GM12878 (cell line): ENCODE measurements around the gene PSPC1. TPM values are rescaled to one million over a fixed set of nuclear protein-coding genes. Genes with fewer than 3 reads are reported as not detected.
A peak's percentile ranks its signal among the peaks of the same experiment; 100 is the strongest.

Experiments used
- ATAC-seq: fragments of 200-7000 bp; cut with Tn5 transposase; 3 replicates; pipeline ENCODE4 v1.9.1; 2020; ENCODE audit warnings: mild to moderate bottlenecking, moderate library complexity
- BruUV-seq: library from RNA; stranded (reverse); fragments of 400-500 nt; replicated peaks from 2 replicates; lab custom pipeline; 2021; lab: Mats Ljungman, UMichigan
- CTCF ChIA-PET: fragments of 300-600 bp; sonication (Branson Sonifier 250); formaldehyde crosslinking; extraction: SDS; loops from one replicate; lab custom pipeline; 2021; ENCODE audit warnings: inconsistent platforms; lab: Yijun Ruan, JAX
- POLR2A ChIA-PET: fragments of 350-600 bp; formaldehyde crosslinking; extraction: SDS; loops from one replicate; lab custom pipeline; 2021; ENCODE audit warnings: inconsistent platforms; lab: Charles Lee
- RAD21 ChIA-PET: fragments of 300-600 bp; sonication (Branson Sonifier 250); formaldehyde crosslinking; loops from one replicate; lab custom pipeline; 2023; ENCODE audit warnings: antibody characterized with exemption; ENCODE audit not compliant: unreplicated experiment; lab: Charles Lee
- SMC1A ChIA-PET: fragments of 300-600 bp; sonication (Branson Sonifier 250); formaldehyde crosslinking; loops from one replicate; lab custom pipeline; 2023; ENCODE audit not compliant: unreplicated experiment, uncharacterized antibody; lab: Charles Lee
- DNase-seq: peaks from one replicate; pipeline ENCODE4 v3.0.0-alpha.2; 2011; ENCODE audit warnings: low read depth, low spot score
- FAIRE-seq: peaks from 3 replicates; lab custom pipeline; 2011; peaks lifted over from hg19 to GRCh38; lab: Jason Lieb, UNC
- H2AFZ ChIP-seq: 2 replicates; pipeline ENCODE4 v1.6.0; 2011; ENCODE audit warnings: low read depth, low read length, control low read depth; ENCODE audit not compliant: control insufficient read depth
- H3K27ac ChIP-seq: 2 replicates; pipeline ENCODE4 v1.5.1; 2011; ENCODE audit warnings: control low read depth; ENCODE audit not compliant: control insufficient read depth, insufficient read depth
- H3K27me3 ChIP-seq, 2 experiments: replicated peaks in 1 of 2; 2 replicates each; pipeline versions ENCODE4 v1.6.0 to v1.6.1; 2011; ENCODE audit warnings: low read length in 1 of 2; ENCODE audit not compliant: control insufficient read depth in 2 of 2, insufficient read depth in 2 of 2
- H3K36me3 ChIP-seq, 2 experiments: 2 replicates each; pipeline ENCODE4 v1.5.1; 2011; ENCODE audit warnings: low read length in 1 of 2; ENCODE audit not compliant: control insufficient read depth in 2 of 2, insufficient read depth in 2 of 2
- H3K4me1 ChIP-seq: 2 replicates; pipeline ENCODE4 v1.6.1; 2011; ENCODE audit warnings: mild to moderate bottlenecking, low read length, moderate library complexity, mixed read lengths; ENCODE audit not compliant: control insufficient read depth, insufficient read depth
- H3K4me2 ChIP-seq: 2 replicates; pipeline ENCODE4 v1.6.0; 2011; ENCODE audit warnings: control low read depth; ENCODE audit not compliant: control insufficient read depth, insufficient read depth
- H3K4me3 ChIP-seq: fragments of 200-600 bp; sonication (generic); 2 replicates; pipeline ENCODE4 v1.5.1; 2016
- H3K79me2 ChIP-seq: 2 replicates; pipeline ENCODE4 v1.6.0; 2011; ENCODE audit warnings: low read length; ENCODE audit not compliant: control insufficient read depth, insufficient read depth
- H3K9ac ChIP-seq: 2 replicates; pipeline ENCODE4 v1.8.0; 2011; ENCODE audit warnings: low read length, control low read depth, mixed read lengths; ENCODE audit not compliant: control insufficient read depth, insufficient read depth
- H3K9me3 ChIP-seq: replicated peaks from 3 replicates; pipeline ENCODE4 v1.5.1; 2011; ENCODE audit warnings: mild to moderate bottlenecking, low read length; ENCODE audit not compliant: control insufficient read depth, insufficient read depth
- H4K20me1 ChIP-seq: 2 replicates; pipeline ENCODE4 v1.6.0; 2011; ENCODE audit not compliant: control insufficient read depth, insufficient read depth
- BRCA1 ChIP-seq: IDR thresholded peaks from 2 replicates; pipeline ENCODE4 v1.6.1; 2011; ENCODE audit warnings: low read depth, low read length, improper control_type of control experiment
- CHD4 ChIP-seq: fragments of 200-600 bp; sonication (generic); IDR thresholded peaks from 2 replicates; pipeline ENCODE4 v1.6.1; 2016; ENCODE audit warnings: mild to moderate bottlenecking
- E2F4 ChIP-seq: IDR thresholded peaks from 2 replicates; pipeline ENCODE4 v1.6.1; 2012; ENCODE audit warnings: low read depth, low read length, improper control_type of control experiment
- ESRRA ChIP-seq: IDR thresholded peaks from 2 replicates; pipeline ENCODE4 v1.6.1; 2012; ENCODE audit warnings: mild to moderate bottlenecking, low read length, improper control_type of control experiment
- IRF3 ChIP-seq: fragments of 450-650 bp; IDR thresholded peaks from 2 replicates; pipeline ENCODE4 v1.6.1; 2014; ENCODE audit warnings: mild to moderate bottlenecking
- KDM1A ChIP-seq: fragments of 200-600 bp; sonication (generic); IDR thresholded peaks from 2 replicates; pipeline ENCODE4 v1.6.1; 2016; ENCODE audit warnings: borderline replicate concordance
- PAX5 ChIP-seq: IDR thresholded peaks from 2 replicates; pipeline ENCODE4 v1.6.1; 2011; ENCODE audit warnings: low read depth, low read length, borderline replicate concordance
- PAX8 ChIP-seq: fragments of 450-650 bp; IDR thresholded peaks from 2 replicates; pipeline ENCODE4 v1.6.1; 2017; ENCODE audit warnings: mild to moderate bottlenecking, moderate library complexity
- POU2F2 ChIP-seq: IDR thresholded peaks from 3 replicates; pipeline ENCODE4 v1.6.1; 2011; ENCODE audit warnings: low read depth, mild to moderate bottlenecking, low read length, borderline replicate concordance
- SMARCA5 ChIP-seq: fragments of 450-650 bp; IDR thresholded peaks from 2 replicates; pipeline ENCODE4 v1.6.1; 2017; ENCODE audit warnings: mild to moderate bottlenecking
- SRF ChIP-seq, 2 experiments: IDR thresholded peaks; 2 replicates each; pipeline ENCODE4 v1.6.1; 2011; ENCODE audit warnings: low read depth in 2 of 2, low read length in 2 of 2, mild to moderate bottlenecking in 1 of 2, moderate library complexity in 1 of 2
- TCF7 ChIP-seq: IDR thresholded peaks from 2 replicates; pipeline ENCODE4 v1.6.1; 2014; ENCODE audit warnings: antibody characterized with exemption, borderline replicate concordance
- WGBS: methylation state at CpG from one replicate; pipeline ENCODE4 v1.1.6; 2016; ENCODE audit warnings: low lambda C conversion rate; ENCODE audit not compliant: insufficient replicate concordance, insufficient coverage; ENCODE audit errors: missing lambda C conversion rate; 5-methylcytosine and 5-hydroxymethylcytosine counted together
- in situ Hi-C: fragments of 300-500 bp; cut with MboI; formaldehyde crosslinking; loops from 9 replicates; pipeline ENCODE4 v1.14.3; 2018; ENCODE audit warnings: mixed read lengths
- intact Hi-C: fragments of 100-400 bp; cut with micrococcal nuclease; formaldehyde crosslinking; loops from one replicate; pipeline ENCODE4 v1.14.2; 2022; ENCODE audit not compliant: unreplicated experiment
- polyA plus RNA-seq, 11 experiments: library from polyadenylated mRNA; depleted of rRNA in 4 of 11; unstranded in 6 of 11; stranded (reverse) in 5 of 11; fragments of >200 nt; fragmentation: Nextera tagmentation in 4 of 11; fragmentation: Illumina TruSeq in 1 of 11; extraction: Ambion mirVana in 4 of 11; extraction: Trizol in 1 of 11; gene quantifications; 1 replicate in 1 of 11; 2 replicates in 10 of 11; pipeline versions ENCODE4 v1.2.1 to v1.2.3, GENCODE V29; 2011 to 2016; ENCODE audit warnings: inconsistent platforms in 2 of 11, missing spikeins in 2 of 11, low read depth in 1 of 11
- total RNA-seq, 4 experiments: library from RNA; depleted of rRNA in 3 of 4; stranded (reverse); fragments of >200 nt in 3 of 4; fragmentation: Illumina TruSeq in 1 of 4; extraction: Trizol in 1 of 4; gene quantifications; 2 replicates each; pipeline versions ENCODE4 v1.2.1 to v1.2.3, GENCODE V29; 2013 to 2021

Gene PSPC1
- total and polyA plus RNA-seq, 10 of the 15 experiments (the other 5 are each of a cell fraction or from before 2014, with no cell fraction given): 17.7 to 76.3 (median 66.8) TPM

- no peak for ATAC-seq
- H3K27ac ChIP-seq: no peak overlapping the region
- H3K36me3 ChIP-seq: peaks cover 5 to 18% of the 10 kb centered on the region in 2 experiments; a peak in 3 of 4 replicates
- POLR2A ChIA-PET: no interaction called here
- RAD21 ChIA-PET: no interaction called here
- in situ Hi-C loops (no loop called here), intact Hi-C loops (no loop called here)
- no peak overlapping the region for H3K9ac ChIP-seq
- H3K4me1 ChIP-seq: peaks cover 3% of the 10 kb centered on the region
- CTCF ChIA-PET: no interaction called here
- H3K9me3 ChIP-seq: no peaks in the 10 kb centered on the region
- peaks cover 63% of the 10 kb centered on the region for H3K79me2 ChIP-seq
- H3K27me3 ChIP-seq: no peaks in the 10 kb centered on the region
- SMC1A ChIA-PET: no interaction called here
- no peak for DNase-seq
- peaks cover 3% of the 10 kb centered on the region; the same call in 1 of the 2 replicates for H4K20me1 ChIP-seq
- no peak overlapping the region for H3K4me2 ChIP-seq
- H2AFZ ChIP-seq: no peak overlapping the region
- BruUV-seq: no TSS peak
- TF ChIP-seq IRF3 (no peak), SRF (IDR thresholded peaks at IDR 0.05; ENCODE audit: low read depth in 2 of 2, low read length in 2 of 2) (no peak), E2F4 (no peak), TCF7 (no peak), CHD4 (no peak), PAX5 (no peak), KDM1A (no peak), SMARCA5 (no peak), BRCA1 (no peak), ESRRA (no peak), PAX8 (no peak), POU2F2 (no peak)
- no peak overlapping the region for H3K4me3 ChIP-seq
- WGBS: 83% methylated on average over 6 of the region's 6 CpGs
- peak; percentile 47 for FAIRE-seq
These were observed 10.4 kb downstream of the PSPC1 start for GRCh38 chr13:19772306-19772705.
